H9 (cell line): Measurements from ENCODE around the gene CEMIP2. TPM values are rescaled to one million over a fixed set of nuclear protein-coding genes. Genes with fewer than 3 reads are reported as not detected.

Experiments
- DNase-seq: peaks from one replicate; pipeline ENCODE4 v3.0.0-alpha.2; 2017
- H2AFZ ChIP-seq: one replicate; pipeline ENCODE4 v1.6.1; 2013; ENCODE audit warnings: mild to moderate bottlenecking, low read length, control low read depth, moderate library complexity
- H2AK5ac ChIP-seq: 2 replicates; pipeline ENCODE4 v1.6.1; 2013; ENCODE audit warnings: low read length, control low read depth, mixed read lengths; ENCODE audit not compliant: insufficient read length
- H2BK120ac ChIP-seq: one replicate; pipeline ENCODE4 v1.6.1; 2013; ENCODE audit warnings: low read depth, mild to moderate bottlenecking, low read length, control low read depth, inconsistent platforms; ENCODE audit not compliant: poor library complexity, severe bottlenecking
- H2BK12ac ChIP-seq: 2 replicates; pipeline ENCODE4 v1.6.1; 2013; ENCODE audit warnings: low read length, control low read depth, mixed read lengths, low read depth; ENCODE audit not compliant: insufficient read length
- H2BK15ac ChIP-seq: 2 replicates; pipeline ENCODE4 v1.6.1; 2013; ENCODE audit warnings: low read depth, low read length, control low read depth
- H2BK20ac ChIP-seq: one replicate; pipeline ENCODE4 v1.6.1; 2013; ENCODE audit warnings: low read depth, mild to moderate bottlenecking, low read length, control low read depth, inconsistent platforms; ENCODE audit not compliant: poor library complexity, severe bottlenecking
- H2BK5ac ChIP-seq: 2 replicates; pipeline ENCODE4 v1.6.1; 2013; ENCODE audit warnings: low read length, control low read depth, mixed read lengths; ENCODE audit not compliant: insufficient read length
- H3K14ac ChIP-seq: 2 replicates; pipeline ENCODE4 v1.6.1; 2013; ENCODE audit warnings: low read length, control low read depth; ENCODE audit not compliant: insufficient read depth
- H3K18ac ChIP-seq: 2 replicates; pipeline ENCODE4 v1.6.1; 2013; ENCODE audit warnings: low read depth, mild to moderate bottlenecking, mixed read lengths, low read length, control low read depth; ENCODE audit not compliant: insufficient read length
- H3K23ac ChIP-seq: 2 replicates; pipeline ENCODE4 v1.6.1; 2013; ENCODE audit warnings: low read length, control low read depth, mixed read lengths, low read depth; ENCODE audit not compliant: insufficient read length
- H3K23me2 ChIP-seq: 2 replicates; pipeline ENCODE4 v1.6.1; 2013; ENCODE audit warnings: low read depth, mild to moderate bottlenecking, mixed read lengths, low read length, control low read depth; ENCODE audit not compliant: insufficient read length, poor library complexity, severe bottlenecking
- H3K27ac ChIP-seq: 2 replicates; pipeline ENCODE4 v1.5.1; 2013; ENCODE audit warnings: low read length, control low read depth, mixed read lengths, low read depth; ENCODE audit not compliant: insufficient read length
- H3K27me3 ChIP-seq: 2 replicates; pipeline ENCODE4 v1.6.1; 2013; ENCODE audit warnings: low read length, control low read depth, inconsistent platforms; ENCODE audit not compliant: insufficient read depth
- H3K4ac ChIP-seq: 2 replicates; pipeline ENCODE4 v1.6.1; 2013; ENCODE audit warnings: low read depth, mild to moderate bottlenecking, control low read depth, inconsistent platforms, low read length, moderate library complexity
- H3K4me1 ChIP-seq: 2 replicates; pipeline ENCODE4 v1.6.1; 2013; ENCODE audit warnings: low read length, control low read depth, inconsistent platforms; ENCODE audit not compliant: insufficient read depth
- H3K4me2 ChIP-seq: 2 replicates; pipeline ENCODE4 v1.6.1; 2013; ENCODE audit warnings: low read length, control low read depth, mixed read lengths; ENCODE audit not compliant: insufficient read length, insufficient read depth
- H3K56ac ChIP-seq: 2 replicates; pipeline ENCODE4 v1.6.1; 2013; ENCODE audit warnings: low read depth, mild to moderate bottlenecking, mixed read lengths, low read length, control low read depth; ENCODE audit not compliant: insufficient read length
- H3K79me1 ChIP-seq: 2 replicates; pipeline ENCODE4 v1.6.1; 2013; ENCODE audit warnings: low read depth, mild to moderate bottlenecking, moderate library complexity, low read length, control low read depth, inconsistent platforms; ENCODE audit not compliant: insufficient read depth, poor library complexity, severe bottlenecking
- H3K79me2 ChIP-seq: 2 replicates; pipeline ENCODE4 v1.6.1; 2013; ENCODE audit warnings: low read length, control low read depth, inconsistent platforms; ENCODE audit not compliant: insufficient read depth
- H3K9ac ChIP-seq: 2 replicates; pipeline ENCODE4 v1.6.1; 2013; ENCODE audit warnings: low read length, control low read depth, mixed read lengths; ENCODE audit not compliant: insufficient read length; ENCODE audit errors: extremely low read depth
- H3K9me3 ChIP-seq: one replicate; pipeline ENCODE4 v1.6.1; 2013; ENCODE audit warnings: low read depth, low read length, inconsistent platforms; ENCODE audit not compliant: control insufficient read depth
- H3T11ph ChIP-seq: one replicate; pipeline ENCODE4 v1.6.1; 2013; ENCODE audit warnings: mild to moderate bottlenecking, low read length, control low read depth, inconsistent platforms
- H4K20me1 ChIP-seq: one replicate; pipeline ENCODE4 v1.6.1; 2013; ENCODE audit not compliant: control insufficient read depth, insufficient read length, insufficient read depth
- H4K5ac ChIP-seq: 2 replicates; pipeline ENCODE4 v1.6.1; 2013; ENCODE audit warnings: low read depth, mild to moderate bottlenecking, mixed read lengths, low read length, control low read depth; ENCODE audit not compliant: insufficient read length
- H4K8ac ChIP-seq: replicated peaks from 2 replicates; pipeline ENCODE4 v1.6.1; 2013; ENCODE audit warnings: low read length, control low read depth, mixed read lengths, low read depth; ENCODE audit not compliant: insufficient read length
- H4K91ac ChIP-seq: 2 replicates; pipeline ENCODE4 v1.6.1; 2013; ENCODE audit warnings: low read depth, mild to moderate bottlenecking, moderate library complexity, mixed read lengths, low read length, control low read depth; ENCODE audit not compliant: insufficient read length
- H3K27ac Mint-ChIP-seq, 3 experiments: 2 replicates in 2 of 3; 3 replicates in 1 of 3; pipeline ENCODE4 v1.8.0; 2020 to 2021; ENCODE audit warnings: mixed read lengths in 3 of 3, mild to moderate bottlenecking in 1 of 3, moderate library complexity in 1 of 3
- H3K27me3 Mint-ChIP-seq: 2 replicates; pipeline ENCODE4 v1.8.0; 2021; ENCODE audit warnings: low read depth, mild to moderate bottlenecking, moderate library complexity, mixed read lengths
- H3K36me3 Mint-ChIP-seq, 3 experiments: 2 replicates in 2 of 3; 3 replicates in 1 of 3; pipeline ENCODE4 v1.8.0; 2020 to 2021; ENCODE audit warnings: low read depth in 3 of 3, mixed read lengths in 3 of 3; ENCODE audit not compliant: insufficient read depth in 1 of 3
- H3K4me1 Mint-ChIP-seq, 2 experiments: 2 replicates each; pipeline ENCODE4 v1.8.0; 2020; ENCODE audit warnings: mixed read lengths in 2 of 2
- H3K4me3 Mint-ChIP-seq, 2 experiments: 2 replicates in 1 of 2; 3 replicates in 1 of 2; pipeline ENCODE4 v1.8.0; 2020 to 2021; ENCODE audit warnings: mild to moderate bottlenecking in 2 of 2, mixed read lengths in 2 of 2, moderate library complexity in 1 of 2
- H3K9me3 Mint-ChIP-seq, 2 experiments: 2 replicates in 1 of 2; 3 replicates in 1 of 2; pipeline ENCODE4 v1.8.0; 2020; ENCODE audit warnings: mild to moderate bottlenecking in 2 of 2, mixed read lengths in 2 of 2, moderate library complexity in 1 of 2
- CTCF ChIP-seq: fragments of 200-600 bp; sonication (generic); conservative IDR thresholded peaks from 3 replicates; pipeline ENCODE4 v1.8.0; 2021; ENCODE audit warnings: antibody characterized with exemption, mild to moderate bottlenecking
- total RNA-seq: library from RNA; stranded (reverse); gene quantifications from 2 replicates; pipeline ENCODE4 v1.2.1, GENCODE V29; 2021

Gene CEMIP2
- total RNA-seq, 1 experiment from 2014 or later: 77.2 TPM

GRCh38 chr9:71710856-71711255 lies 57.5 kb downstream of the CEMIP2 start:
- Histone ChIP-seq H3K79me2 (no peaks in the 10 kb centered on the region), H2BK120ac (no peak overlapping the region), H2BK15ac (no peak overlapping the region), H3K23me2 (no peaks in the 10 kb centered on the region), H2BK12ac (no peak overlapping the region), H4K91ac (no peak overlapping the region), H2AK5ac (no peak overlapping the region), H3K4ac (no peak overlapping the region), H3K18ac (no peak overlapping the region), H3K14ac (no peak overlapping the region), H3K23ac (no peak overlapping the region), H3K27ac (no peak overlapping the region), H3K9ac (no peak overlapping the region), H3T11ph (no peak overlapping the region), H3K56ac (no peak overlapping the region), H2BK5ac (no peak overlapping the region), H3K4me2 (no peak overlapping the region), H3K79me1 (no peaks in the 10 kb centered on the region), H2BK20ac (no peak overlapping the region), H4K5ac (no peak overlapping the region), H3K9me3 (no peaks in the 10 kb centered on the region), H2AFZ (no peak overlapping the region), H4K8ac (no peak overlapping the region), H4K20me1 (no peaks in the 10 kb centered on the region), H3K27me3 (no peaks in the 10 kb centered on the region), H3K4me1 (no peaks in the 10 kb centered on the region)
- TF ChIP-seq CTCF: no peak
- DNase-seq: no peak
- Mint-ChIP-seq H3K36me3 (peaks cover 10 to 73% (median 72%) of the 10 kb centered on the region in 3 experiments), H3K4me1 (no peaks in the 10 kb centered on the region), H3K4me3 (no peak overlapping the region), H3K9me3 (no peaks in the 10 kb centered on the region), H3K27me3 (no peaks in the 10 kb centered on the region), H3K27ac (no peak overlapping the region)
